Activated B cell treated with CpG ODN at 0.5 μM for 24 hours (primary cell): ENCODE results near the gene ANKS1B. TPM values are rescaled to one million over a fixed set of nuclear protein-coding genes. Genes with fewer than 3 reads are reported as not detected.

Experiments
- ATAC-seq: fragments of 200-7000 bp; cut with Tn5 transposase; one replicate; pipeline ENCODE4 v1.10.0; 2021; ENCODE audit warnings: low read depth, mild to moderate bottlenecking, moderate library complexity
- CTCF ChIA-PET: fragments of 350-600 bp; sonication (Branson Sonifier 250); formaldehyde crosslinking; loops from one replicate; lab custom pipeline; 2021; ENCODE audit warnings: antibody characterized with exemption; lab: Charles Lee
- POLR2A ChIA-PET: fragments of 350-600 bp; sonication (Branson Sonifier 250); formaldehyde crosslinking; loops from one replicate; lab custom pipeline; 2021; ENCODE audit warnings: antibody characterized with exemption; lab: Charles Lee
- DNase-seq: peaks from one replicate; pipeline ENCODE4 v3.0.0; 2022
- H3K27ac Mint-ChIP-seq: one replicate; pipeline ENCODE4 v1.8.0; 2020; ENCODE audit warnings: mixed read lengths
- H3K27me3 Mint-ChIP-seq: one replicate; pipeline ENCODE4 v1.8.0; 2021; ENCODE audit warnings: mixed read lengths
- H3K36me3 Mint-ChIP-seq: one replicate; pipeline ENCODE4 v1.8.0; 2021; ENCODE audit warnings: low read depth, mixed read lengths
- H3K4me1 Mint-ChIP-seq: one replicate; pipeline ENCODE4 v1.8.0; 2021; ENCODE audit warnings: mixed read lengths
- H3K4me3 Mint-ChIP-seq: one replicate; pipeline ENCODE4 v1.8.0; 2020; ENCODE audit warnings: mild to moderate bottlenecking, mixed read lengths
- H3K9me3 Mint-ChIP-seq: one replicate; pipeline ENCODE4 v1.8.0; 2020; ENCODE audit warnings: mixed read lengths
- CTCF ChIP-seq: fragments of 200-600 bp; IDR thresholded peaks from one replicate; pipeline ENCODE4 v1.8.0; 2022; ENCODE audit warnings: antibody characterized with exemption, mild to moderate bottlenecking
- intact Hi-C: fragments of 100-400 bp; cut with micrococcal nuclease; formaldehyde crosslinking; loops from one replicate; pipeline ENCODE4 v1.15.1; 2024
- total RNA-seq: library from RNA; stranded (reverse); gene quantifications from 2 replicates; pipeline ENCODE4 v1.2.3, GENCODE V29; 2022

The ANKS1B gene
- total RNA-seq, 1 donor from 2014 or later: not detected

GRCh38 chr12:99235381-99235780 is 749.4 kb downstream of the ANKS1B start:
- ATAC-seq: no peak
- TF ChIP-seq CTCF: no peak

GRCh38 chr12:99234702-99235101 is 750.0 kb downstream of the ANKS1B start:
- no peak for DNase-seq
- Mint-ChIP-seq H3K36me3 (no peaks in the 10 kb centered on the region), H3K27me3 (no peaks in the 10 kb centered on the region), H3K4me3 (no peak overlapping the region), H3K27ac (no peak overlapping the region), H3K4me1 (no peaks in the 10 kb centered on the region), H3K9me3 (peaks cover 2% of the 10 kb centered on the region)
- POLR2A ChIA-PET: no interaction called here
- ATAC-seq: no peak
- TF ChIP-seq CTCF: no peak
- CTCF ChIA-PET: no interaction called here
- intact Hi-C loops: no loop called here

More at GRCh38 chr12:99235381-99235780, 749.4 kb downstream of the ANKS1B start:
- POLR2A ChIA-PET: no interaction called here
- H3K27me3 Mint-ChIP-seq: no peaks in the 10 kb centered on the region
- no peak for DNase-seq
- CTCF ChIA-PET: no interaction called here
- no peaks in the 10 kb centered on the region for H3K36me3 Mint-ChIP-seq
- intact Hi-C loops: no loop called here
- no peak overlapping the region for H3K4me3 Mint-ChIP-seq
- H3K27ac Mint-ChIP-seq: no peak overlapping the region
- H3K4me1 Mint-ChIP-seq: no peaks in the 10 kb centered on the region
- peaks cover 2% of the 10 kb centered on the region for H3K9me3 Mint-ChIP-seq

GRCh38 chr12:99232324-99232723 is 752.4 kb downstream of the ANKS1B start:
- ChIA-PET CTCF (no interaction called here), POLR2A (no interaction called here)
- TF ChIP-seq CTCF: no peak
- ATAC-seq (no peak), DNase-seq (no peak)
- intact Hi-C loops: no loop called here
- H3K27ac Mint-ChIP-seq: no peak overlapping the region
- no peak overlapping the region for H3K4me3 Mint-ChIP-seq
- peaks cover 2% of the 10 kb centered on the region for H3K9me3 Mint-ChIP-seq
- no peaks in the 10 kb centered on the region for H3K4me1 Mint-ChIP-seq
- no peaks in the 10 kb centered on the region for H3K27me3 Mint-ChIP-seq
- no peaks in the 10 kb centered on the region for H3K36me3 Mint-ChIP-seq

- Mint-ChIP-seq H3K36me3 (no peaks in the 10 kb centered on the region), H3K9me3 (no peaks in the 10 kb centered on the region), H3K27ac (no peak overlapping the region), H3K27me3 (no peaks in the 10 kb centered on the region), H3K4me3 (no peak overlapping the region), H3K4me1 (no peaks in the 10 kb centered on the region)
- DNase-seq (no peak), ATAC-seq (no peak)
- no peak for TF ChIP-seq CTCF
- ChIA-PET POLR2A (no interaction called here), CTCF (no interaction called here)
- intact Hi-C loops: no loop called here
Measured at GRCh38 chr12:99231031-99231430, 753.7 kb downstream of the ANKS1B start.

- ChIA-PET POLR2A (no interaction called here), CTCF (no interaction called here)
- no peaks in the 10 kb centered on the region for H3K9me3 Mint-ChIP-seq
- no peaks in the 10 kb centered on the region for H3K4me1 Mint-ChIP-seq
- no peak for DNase-seq
- no peak for ATAC-seq
- TF ChIP-seq CTCF: no peak
- no peaks in the 10 kb centered on the region for H3K27me3 Mint-ChIP-seq
- no peak overlapping the region for H3K4me3 Mint-ChIP-seq
- no peaks in the 10 kb centered on the region for H3K36me3 Mint-ChIP-seq
- no peak overlapping the region for H3K27ac Mint-ChIP-seq
- intact Hi-C loops: no loop called here
Measured at GRCh38 chr12:99224237-99224636, 760.5 kb downstream of the ANKS1B start.
